ENCODE measurements around the gene PLCL1.

PLCL1 gene

DNA sequence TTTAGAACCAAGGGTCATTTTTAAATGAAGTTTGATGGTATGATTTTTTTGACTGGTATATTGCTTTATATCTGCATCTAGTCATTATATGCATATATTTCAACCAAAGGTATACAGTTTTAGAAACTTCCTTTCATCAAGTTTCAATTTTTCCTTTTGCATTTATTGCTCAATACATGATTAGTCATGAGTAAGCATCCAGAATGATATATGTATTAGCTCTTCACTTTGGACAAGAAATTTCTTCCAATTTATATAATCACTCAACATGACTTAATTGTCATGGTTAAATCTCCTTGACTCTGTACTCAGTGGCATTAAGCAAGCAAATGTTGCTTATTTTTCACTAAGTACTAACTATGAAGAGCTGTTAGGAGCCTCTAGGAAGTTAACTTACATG lies 123.6 kb downstream of the PLCL1 start:
- DNase-seq (ENCODE audit: low read depth): no peak

DNA sequence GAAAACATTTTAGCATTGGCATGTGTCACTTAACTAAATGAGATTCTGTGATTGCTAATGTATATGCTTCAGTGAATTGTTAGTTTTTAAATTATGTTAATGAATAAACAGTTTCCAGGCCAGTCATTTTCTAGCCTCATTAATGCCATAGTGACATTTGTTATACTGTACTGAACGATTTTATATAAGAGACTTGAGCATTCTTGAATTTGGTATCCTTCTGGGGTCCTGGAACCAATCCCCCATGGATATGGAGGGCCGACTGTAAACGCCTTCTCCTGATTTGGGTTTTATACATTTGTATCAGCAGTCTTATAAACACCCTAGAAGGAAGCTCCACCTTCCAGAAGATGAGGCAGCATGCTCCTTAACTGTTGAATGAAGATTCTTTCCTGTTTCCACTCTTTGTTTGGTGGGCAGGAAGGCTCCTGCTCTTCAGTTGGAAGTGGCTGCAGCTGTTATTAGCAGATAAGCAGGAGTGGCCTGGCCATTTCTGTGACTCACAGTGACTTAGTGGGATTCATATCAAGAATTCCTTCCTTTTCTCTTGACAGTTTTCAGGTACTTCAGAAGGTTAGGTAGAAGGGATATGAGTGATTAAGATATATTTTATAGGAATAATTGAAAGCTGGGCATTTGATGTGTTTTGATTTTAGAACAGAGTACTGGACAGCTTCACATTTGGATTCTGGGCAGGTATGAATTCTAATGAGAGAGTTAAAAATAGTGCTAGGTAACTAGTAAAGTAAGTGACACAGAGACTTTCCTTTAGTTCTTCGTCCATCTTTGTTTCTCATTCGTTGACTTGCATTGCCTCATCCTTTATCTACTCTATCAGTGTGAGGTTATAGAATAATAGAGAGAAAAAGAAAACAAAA lies 124.9 kb downstream of the PLCL1 start:
- DNase-seq (ENCODE audit: low read depth): no peak

DNA sequence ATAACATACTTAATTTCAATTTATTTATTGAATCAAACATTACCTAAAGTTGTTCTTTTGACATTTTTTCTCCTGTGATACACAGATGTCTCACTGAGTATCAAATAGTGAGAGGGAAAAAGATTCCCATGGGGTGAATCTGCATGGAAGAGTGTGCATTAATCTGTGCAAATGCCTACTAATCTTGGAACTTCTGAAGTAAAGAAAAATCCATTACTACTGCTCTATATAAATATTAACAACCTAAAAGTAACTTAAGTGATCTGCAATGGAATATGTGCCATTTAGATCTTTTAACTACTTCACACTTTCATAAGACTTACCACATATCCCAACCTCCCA lies 125.5 kb downstream of the PLCL1 start:
- DNase-seq (ENCODE audit: low read depth): no peak

DNA sequence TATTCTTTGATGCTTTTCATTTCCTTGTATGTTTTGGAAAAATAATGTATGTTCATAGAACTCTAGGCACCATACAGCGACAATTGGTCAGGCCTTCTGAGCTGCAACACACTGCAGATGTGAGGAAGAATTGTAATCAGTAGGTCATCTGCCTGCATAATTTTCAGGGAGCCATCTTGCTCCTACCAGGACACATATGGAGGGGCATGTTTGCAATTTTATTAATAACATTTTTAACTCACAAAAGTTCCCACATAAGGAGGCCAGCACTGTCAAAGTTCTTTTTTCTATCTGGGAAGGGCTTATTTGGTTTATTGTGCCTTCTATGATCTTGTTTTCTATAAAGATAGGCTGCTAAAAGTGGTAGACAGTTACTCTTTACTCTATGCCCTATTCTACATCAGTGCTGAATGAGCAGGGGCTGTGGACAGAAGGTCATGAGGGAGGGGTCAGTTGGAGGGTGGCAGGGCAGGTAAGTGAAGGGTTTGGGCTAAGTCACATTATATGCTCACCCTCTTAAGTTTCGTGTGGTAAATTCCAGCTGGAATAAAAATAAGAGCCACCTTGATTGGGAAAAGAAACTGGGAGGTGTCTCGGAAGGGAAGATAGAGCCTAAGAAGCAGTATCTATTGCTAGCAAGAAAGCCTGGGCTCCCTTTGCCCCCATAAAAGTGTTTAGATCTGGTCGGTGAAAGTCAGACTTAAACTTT lies 126.3 kb downstream of the PLCL1 start:
- DNase-seq (ENCODE audit: low read depth): no peak

DNA sequence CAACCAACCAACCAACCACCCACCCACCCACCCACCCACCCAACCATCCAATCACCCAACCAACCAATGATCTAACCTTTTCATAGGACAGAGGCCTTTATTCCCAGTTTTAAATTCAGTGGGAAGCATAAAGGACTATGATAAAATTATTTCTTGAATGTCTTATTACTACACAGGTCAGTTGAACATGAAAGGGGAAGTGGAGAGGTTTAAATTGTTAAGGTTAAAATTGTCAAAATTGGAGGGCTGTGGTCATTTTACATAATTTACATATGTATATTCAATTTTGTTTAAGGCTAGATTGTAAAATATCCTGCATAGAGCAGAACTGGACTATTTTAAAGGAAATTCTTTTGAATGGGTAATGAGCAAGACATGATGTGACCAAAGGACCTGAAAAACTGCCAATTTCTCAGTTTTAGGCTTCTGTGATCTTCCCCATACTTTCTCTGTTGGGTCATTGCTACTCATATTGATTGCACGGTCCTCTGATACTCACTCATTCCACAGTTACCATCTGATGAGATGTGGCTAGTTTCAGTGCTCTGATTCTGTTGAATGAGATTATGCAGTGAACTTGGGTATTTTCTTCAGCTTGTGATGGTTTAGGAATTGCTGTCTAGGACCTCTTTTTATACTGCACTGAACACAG lies 127.4 kb downstream of the PLCL1 start:
- no peak for DNase-seq (ENCODE audit: low read depth)

DNA sequence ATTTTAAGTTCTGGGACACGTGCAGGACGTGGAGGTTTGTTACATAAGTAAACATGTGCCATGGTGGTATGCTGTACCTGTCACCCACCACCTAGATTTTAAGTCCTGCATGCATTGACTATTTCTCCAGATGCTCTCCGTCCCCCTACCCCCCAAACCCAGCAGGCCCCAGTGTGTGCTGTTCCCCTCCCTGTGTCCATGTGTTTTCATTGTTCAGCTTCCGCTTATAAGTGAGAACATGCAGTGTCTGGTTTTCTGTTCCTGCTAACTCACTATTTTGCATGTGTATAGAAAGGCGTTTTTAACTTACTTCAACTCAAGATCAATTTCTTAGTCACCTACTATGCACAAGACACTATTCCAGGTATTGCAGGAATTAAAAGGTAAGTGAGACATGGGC lies 128.0 kb downstream of the PLCL1 start:
- no peak for DNase-seq (ENCODE audit: low read depth)

DNA sequence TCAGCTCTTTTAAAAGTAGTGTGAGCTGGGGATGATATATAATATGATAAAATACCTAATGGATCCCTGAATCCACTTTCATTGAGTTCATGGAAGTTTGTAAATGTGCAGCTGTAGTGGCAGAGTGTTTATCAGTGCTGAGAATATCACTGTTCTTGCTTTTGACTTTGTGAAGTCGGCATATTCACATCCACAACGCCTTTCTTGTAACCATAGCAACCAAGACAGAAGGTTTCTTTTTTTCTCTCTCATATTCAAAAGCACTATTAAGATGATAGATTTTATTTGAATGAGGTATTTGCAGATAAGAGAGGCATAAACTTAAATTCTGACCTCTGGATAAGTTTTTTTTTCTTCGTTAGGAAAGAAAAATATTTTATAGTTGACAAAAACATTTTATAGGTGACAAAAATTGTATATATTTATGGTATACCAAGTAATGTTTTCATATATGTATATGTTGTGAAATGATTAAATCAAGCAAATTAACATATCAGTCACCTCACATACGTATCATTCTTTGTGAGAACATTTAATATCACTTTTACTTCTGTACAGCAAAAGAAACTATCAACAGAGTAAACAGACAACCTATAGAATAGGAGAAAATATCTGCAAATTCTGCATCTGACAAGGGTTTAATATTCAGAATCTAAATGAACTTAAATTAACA lies 130.0 kb downstream of the PLCL1 start:
- no peak for DNase-seq (ENCODE audit: low read depth)

DNA sequence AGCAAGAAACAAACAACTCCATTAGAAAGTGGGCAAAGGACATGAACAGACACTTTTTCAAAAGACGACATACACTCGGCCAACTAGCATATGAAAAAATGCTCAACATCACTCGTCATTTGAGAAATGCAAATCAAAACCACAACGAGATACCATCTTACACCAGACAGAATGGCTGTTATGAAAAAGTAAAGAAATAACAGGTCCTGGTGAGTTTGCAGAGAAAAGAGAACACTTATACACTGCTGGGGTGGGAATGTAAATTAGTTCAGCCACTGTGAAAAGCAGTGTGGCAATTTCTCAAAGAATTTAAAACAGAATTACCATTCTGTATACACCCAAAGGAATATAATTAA lies 130.5 kb downstream of the PLCL1 start:
- DNase-seq (ENCODE audit: low read depth): no peak

DNA sequence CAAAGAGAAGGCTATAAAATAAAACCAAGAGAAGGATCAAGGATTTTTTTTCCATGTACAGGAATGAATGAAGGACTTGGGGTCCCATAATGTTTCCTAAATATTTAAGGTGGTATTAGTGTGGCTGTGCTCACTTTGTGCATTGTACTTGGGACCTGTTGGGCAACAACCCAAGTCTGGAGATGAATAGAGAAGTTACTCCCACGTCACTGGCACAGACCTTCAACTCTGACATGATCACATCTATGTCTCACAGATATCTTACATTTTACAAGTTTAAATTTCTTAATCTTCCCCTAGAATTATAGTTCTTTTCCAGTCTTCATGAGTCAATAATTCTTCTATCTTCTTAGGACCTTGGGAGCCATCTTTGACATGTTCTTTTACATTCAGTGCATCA lies 133.4 kb downstream of the PLCL1 start:
- DNase-seq (ENCODE audit: low read depth): no peak

DNA sequence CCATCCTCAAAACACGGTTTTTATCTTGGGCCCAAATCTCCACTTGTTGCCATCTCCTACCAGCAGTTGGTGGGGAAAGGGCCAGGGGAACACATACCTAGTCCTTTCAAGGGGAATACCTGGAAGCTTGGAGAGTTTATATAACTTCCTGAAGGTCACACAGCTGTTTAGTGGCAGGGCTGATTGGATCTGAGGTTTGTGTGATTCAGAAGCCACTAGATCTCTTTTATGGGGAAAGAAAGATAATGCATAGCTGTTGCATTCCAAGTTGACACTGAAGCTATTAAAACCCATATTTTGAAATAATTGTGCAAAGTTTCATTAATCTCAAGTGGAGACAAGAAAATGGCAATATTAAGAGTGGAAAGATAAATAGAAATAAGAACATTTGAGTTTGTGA lies 134.2 kb downstream of the PLCL1 start:
- DNase-seq (ENCODE audit: low read depth): no peak

DNA sequence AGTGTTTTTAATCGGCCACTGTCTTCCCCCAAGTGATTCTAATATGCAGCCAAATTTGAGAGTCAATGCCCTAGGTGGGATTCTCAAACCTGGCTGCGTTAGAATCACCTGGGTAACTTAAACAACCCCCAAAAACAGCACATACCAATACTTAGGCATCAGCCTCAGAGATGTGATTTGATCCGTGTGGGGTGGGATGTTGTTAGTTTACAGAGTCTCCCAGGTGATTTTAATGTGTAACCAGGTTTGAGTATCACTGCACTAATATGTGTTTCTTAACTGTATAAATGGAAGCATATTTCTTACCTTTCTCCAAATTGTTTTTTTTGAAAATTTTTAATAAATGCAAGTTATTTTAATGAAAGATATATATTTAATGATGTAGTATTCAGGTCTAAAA lies 135.4 kb downstream of the PLCL1 start:
- no peak for DNase-seq (ENCODE audit: low read depth)

DNA sequence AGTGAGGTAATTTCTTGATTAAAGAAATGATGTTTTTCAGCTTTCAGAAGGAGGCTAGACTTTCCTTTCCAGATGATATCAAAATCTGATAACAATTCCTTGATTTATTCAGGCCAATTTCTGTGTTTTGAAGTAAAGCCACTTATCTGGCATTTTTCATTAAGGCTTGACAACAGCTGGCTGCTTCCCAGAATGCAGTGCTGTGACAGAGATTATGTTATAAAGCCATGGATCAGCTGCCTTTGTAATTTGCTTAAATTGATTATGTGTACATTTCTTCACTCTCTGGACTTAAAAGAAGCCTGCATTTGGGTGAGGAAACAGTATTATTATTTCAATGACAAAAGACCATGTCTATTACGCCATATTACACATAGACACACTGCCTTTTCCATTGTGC lies 136.0 kb downstream of the PLCL1 start:
- DNase-seq (ENCODE audit: low read depth): no peak

DNA sequence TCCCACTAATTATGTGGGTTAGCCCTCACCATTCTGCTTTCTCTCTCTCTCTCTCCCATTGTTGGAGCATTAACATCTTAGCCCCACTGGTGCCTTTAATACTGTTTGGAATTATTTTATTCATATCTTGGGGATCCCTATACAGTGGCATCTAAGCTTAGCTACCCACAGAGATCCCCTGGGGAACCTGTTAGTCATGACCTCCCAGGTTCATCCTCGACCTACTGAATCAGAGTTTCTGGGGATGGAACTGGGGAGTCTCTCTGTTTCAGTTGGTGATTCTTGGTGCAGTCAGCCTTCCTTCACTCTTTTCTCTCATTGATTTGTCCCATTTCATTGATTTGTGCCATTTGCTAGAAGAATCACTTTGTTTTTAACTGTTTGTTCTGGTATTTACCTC lies 137.3 kb downstream of the PLCL1 start:
- no peak for DNase-seq (ENCODE audit: low read depth)

DNA sequence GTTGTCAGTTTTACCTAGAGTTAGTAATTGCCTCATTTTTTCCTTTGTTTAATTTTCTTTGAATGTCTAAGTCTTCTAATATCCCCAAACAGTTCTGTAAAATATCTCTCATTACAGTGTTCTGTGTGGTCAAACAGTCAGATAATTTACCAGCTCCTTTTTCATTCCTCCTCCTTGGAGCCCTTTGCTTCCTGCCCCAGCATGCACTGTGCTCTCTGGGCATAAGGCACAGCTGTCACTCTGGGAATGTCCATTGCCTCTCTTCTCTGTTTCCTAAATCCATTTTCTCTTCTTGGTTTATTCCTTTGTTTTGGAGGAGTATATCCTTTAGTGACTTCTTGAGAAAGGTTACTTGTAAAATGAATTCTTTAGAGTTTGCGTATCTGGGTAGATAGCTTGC lies 139.3 kb downstream of the PLCL1 start:
- no peak for DNase-seq (ENCODE audit: low read depth)

DNA sequence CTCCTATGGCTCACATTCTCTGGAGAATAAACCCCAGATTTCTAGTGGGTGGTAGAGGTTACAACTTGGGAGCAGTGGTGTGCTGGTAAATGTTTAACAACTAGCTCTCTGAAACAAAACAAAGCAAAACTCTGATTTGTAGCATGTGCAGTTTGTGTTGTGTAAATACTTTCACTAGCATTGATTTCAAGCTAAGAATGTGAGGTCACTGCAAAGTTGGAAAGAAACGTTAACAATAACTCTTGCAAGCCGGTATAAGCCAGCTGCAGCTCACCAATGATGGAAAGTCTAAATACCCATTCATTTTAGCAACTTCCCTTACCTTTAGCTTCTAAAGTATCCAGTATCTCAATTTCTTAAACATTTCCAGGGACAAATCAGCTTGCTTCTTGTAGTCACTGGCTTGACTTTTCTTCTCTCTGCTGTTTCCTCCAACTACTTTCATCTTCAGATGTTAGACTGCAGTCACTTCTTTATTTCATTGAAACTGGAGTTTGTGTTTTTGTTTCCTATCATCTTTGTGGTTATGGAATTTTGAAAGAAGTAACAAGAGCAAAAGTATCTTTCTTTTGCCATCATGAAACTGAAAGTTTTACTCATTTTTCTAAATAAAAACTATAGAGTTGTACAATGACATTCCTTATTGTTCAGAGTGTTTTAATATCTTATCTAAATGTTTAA lies 140.2 kb downstream of the PLCL1 start:
- DNase-seq (ENCODE audit: low read depth): no peak

DNA sequence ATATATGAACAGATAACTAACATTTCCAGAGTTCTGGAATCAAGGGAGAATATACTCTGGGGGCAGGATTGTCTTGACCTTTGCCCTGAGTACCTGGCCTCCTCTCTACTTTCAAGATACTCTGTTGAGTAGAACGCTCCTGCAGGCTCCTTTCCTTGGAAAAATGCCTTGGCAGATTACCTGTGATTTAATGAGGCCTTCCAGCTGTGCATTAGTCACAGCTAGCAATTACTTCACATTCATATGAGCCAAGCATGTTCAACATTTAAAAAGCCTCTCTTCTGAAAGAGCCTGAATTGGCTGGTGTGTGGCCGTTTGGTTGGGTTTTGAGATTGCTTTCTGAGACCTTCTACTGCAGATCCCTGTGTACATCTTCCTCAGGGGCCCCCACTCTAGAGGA lies 142.2 kb downstream of the PLCL1 start:
- no peak for DNase-seq (ENCODE audit: low read depth)

DNA sequence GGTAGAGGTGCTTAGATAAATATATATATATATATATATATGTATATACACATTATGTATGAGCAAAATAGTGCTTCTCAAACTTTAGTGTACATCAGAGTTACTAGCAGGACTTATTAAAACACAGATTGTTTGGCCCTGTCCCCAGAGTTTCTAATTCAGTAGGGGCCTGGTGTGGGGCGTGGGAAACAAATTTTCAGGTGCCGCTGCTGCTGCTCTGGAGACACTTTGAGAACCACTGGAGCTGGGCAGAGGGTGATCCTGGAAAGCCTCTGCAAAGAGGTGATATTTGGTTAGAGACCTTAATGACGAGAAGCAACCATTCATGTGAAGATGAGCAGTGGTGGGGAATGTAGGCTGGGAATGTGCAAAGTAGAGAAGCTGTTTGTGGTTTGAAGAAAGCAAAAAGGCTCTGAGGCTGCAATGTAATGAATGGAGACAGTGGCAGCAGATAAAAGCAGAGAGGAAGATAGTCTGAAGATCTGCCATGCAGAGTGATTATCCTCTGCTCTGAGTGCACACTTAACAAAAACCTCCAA lies 142.9 kb downstream of the PLCL1 start:
- no peak for DNase-seq (ENCODE audit: low read depth)

DNA sequence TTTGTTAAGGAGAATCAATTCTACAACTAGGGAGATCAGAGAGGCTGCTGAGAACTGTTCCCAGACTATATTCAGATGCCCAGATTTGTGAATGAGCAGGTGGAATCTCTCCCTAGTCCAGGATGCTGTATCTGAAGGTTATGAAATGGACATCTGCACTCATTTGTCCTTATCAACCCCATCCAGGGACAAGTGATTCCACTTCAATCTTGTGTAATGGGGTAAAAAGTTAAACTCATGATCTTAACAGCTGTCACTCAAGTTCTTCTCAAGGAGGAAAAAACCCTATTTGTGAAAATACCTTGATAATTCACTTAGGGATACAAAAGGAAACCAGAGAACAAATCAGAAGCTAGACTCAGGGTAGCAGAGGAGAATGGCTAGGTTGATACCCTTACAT lies 144.8 kb downstream of the PLCL1 start:
- DNase-seq (ENCODE audit: low read depth): no peak

DNA sequence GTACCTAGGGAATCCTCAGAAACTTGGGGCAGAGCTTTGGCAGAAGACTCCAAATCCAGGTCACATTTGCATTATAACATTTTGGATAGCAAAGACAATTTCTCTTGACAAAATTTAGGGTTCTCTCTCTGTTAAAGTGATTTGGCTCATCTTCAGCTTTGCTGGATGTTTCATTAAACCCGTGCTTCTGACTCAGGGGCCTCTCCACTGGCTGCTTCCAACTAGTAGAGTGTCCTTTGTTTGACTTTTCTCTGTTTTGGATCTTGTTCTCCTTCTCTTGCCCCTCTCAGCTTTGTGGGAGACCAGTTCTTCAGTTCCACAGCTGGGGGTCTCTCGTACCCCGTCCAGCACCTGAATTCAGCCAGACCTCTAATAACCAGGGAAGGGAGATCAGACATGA lies 145.6 kb downstream of the PLCL1 start:
- no peak for DNase-seq (ENCODE audit: low read depth)

DNA sequence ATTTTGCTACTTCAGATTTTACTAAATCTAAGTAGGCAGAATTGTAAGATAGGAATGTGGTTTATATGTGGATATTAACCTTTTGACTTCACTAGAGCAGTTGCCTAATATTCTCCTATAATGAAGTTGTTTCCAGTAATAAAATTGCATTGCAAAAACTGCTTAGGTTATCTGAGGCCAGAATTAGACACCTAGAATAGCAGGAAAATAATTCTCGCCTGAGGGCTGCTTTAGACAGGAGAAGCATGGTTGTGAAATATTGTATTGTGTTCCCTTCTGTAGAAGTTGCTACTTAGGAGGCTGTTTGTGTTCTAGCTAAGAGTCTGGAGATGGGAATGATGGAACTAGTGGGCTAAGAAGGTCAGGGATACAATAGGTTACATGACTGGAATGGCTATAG lies 146.3 kb downstream of the PLCL1 start:
- no peak for DNase-seq (ENCODE audit: low read depth)

DNA sequence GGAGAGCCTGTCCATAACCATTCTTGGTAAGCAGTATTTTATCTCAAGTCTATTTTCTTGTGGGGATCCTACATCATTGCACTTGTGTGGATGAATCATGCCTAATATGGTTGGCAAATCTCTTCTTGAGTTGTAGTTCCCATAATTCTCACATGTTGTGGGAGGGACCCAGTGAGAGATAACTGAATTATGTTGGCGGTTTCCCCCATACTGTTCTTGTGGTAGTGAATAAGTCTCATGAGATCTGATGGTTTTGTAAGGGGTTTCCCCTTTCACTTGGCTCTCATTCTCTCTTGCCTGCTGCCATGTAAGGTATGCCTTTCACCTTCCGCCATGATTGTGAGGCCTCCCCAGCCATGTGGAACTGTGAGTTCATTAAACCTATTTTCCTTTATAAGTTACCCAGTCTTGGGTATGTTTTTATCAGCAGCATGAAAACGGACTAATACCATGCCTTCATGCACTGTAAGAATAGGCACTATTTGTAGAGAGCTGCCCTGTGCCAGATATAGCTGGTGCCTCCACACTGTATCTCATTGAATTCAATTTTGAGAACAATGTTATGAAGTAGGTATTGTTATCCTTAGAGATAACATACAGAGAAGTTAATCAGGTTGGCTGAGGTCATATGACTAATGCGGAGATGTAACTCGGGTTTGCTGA lies 148.3 kb downstream of the PLCL1 start:
- peak; percentile 5 for DNase-seq (ENCODE audit: low read depth)

All from activated T-cell treated with anti-CD3 and anti-CD28 coated beads for 48 hours (primary cell).